Measurements from ENCODE around the gene C1orf159.
"Not testable (repeated sequence)": the region's sequence is repeated elsewhere in the genome, so short reads cannot be mapped to it uniquely, and the experiment has no call there.

Gene C1orf159

GRCh38 chr1:1067284-1067859 lies 48.5 kb downstream of the C1orf159 start:
- DNase-seq (ENCODE audit: low read depth) = no peak

GRCh38 chr1:1066403-1067283 lies 49.2 kb downstream of the C1orf159 start:
- no peak for DNase-seq (ENCODE audit: low read depth)

GRCh38 chr1:1065940-1066304 lies 50.0 kb downstream of the C1orf159 start:
- not testable (repeated sequence) for DNase-seq (ENCODE audit: low read depth)

GRCh38 chr1:1065265-1065939 lies 50.5 kb downstream of the C1orf159 start:
- no peak for DNase-seq (ENCODE audit: low read depth)

GRCh38 chr1:1063945-1064831 lies 51.7 kb downstream of the C1orf159 start:
- DNase-seq (ENCODE audit: low read depth) = no peak

GRCh38 chr1:1063261-1063944 lies 52.5 kb downstream of the C1orf159 start:
- no peak for DNase-seq (ENCODE audit: low read depth)

- no peak for DNase-seq (ENCODE audit: low read depth)
Measured at GRCh38 chr1:1062348-1063163, 53.3 kb downstream of the C1orf159 start.

- peak; percentile 76 for DNase-seq (ENCODE audit: low read depth)
Measured at GRCh38 chr1:1061682-1062345, 54.1 kb downstream of the C1orf159 start.

GRCh38 chr1:1060281-1061000 lies 55.4 kb downstream of the C1orf159 start:
- DNase-seq (ENCODE audit: low read depth) = no peak

- DNase-seq (ENCODE audit: low read depth) = no peak
Measured at GRCh38 chr1:1059494-1060280, 56.2 kb downstream of the C1orf159 start.

GRCh38 chr1:1058921-1059493 lies 56.9 kb downstream of the C1orf159 start:
- DNase-seq (ENCODE audit: low read depth) = no peak

GRCh38 chr1:1058088-1058905 lies 57.6 kb downstream of the C1orf159 start:
- DNase-seq (ENCODE audit: low read depth) = no peak

- DNase-seq (ENCODE audit: low read depth) = not testable (repeated sequence)
Measured at GRCh38 chr1:1057769-1058087, 58.2 kb downstream of the C1orf159 start.

- no peak for DNase-seq (ENCODE audit: low read depth)
Measured at GRCh38 chr1:1055841-1056736, 59.8 kb downstream of the C1orf159 start.

- DNase-seq (ENCODE audit: low read depth) = no peak
Measured at GRCh38 chr1:1054971-1055370, 60.9 kb downstream of the C1orf159 start.

- DNase-seq (ENCODE audit: low read depth) = no peak
Measured at GRCh38 chr1:1054099-1054700, 61.7 kb downstream of the C1orf159 start.

All from CMK (cell line).